B cell (primary cell): ENCODE measurements around the gene PHACTR1. TPM values are rescaled to one million over a fixed set of nuclear protein-coding genes. Genes with fewer than 3 reads are reported as not detected.

ENCODE experiments used
- ATAC-seq: fragments of 200-7000 bp; cut with Tn5 transposase; one replicate; pipeline ENCODE4 v1.10.0; 2021; ENCODE audit warnings: low read depth, mild to moderate bottlenecking, moderate number of reproducible peaks, moderate library complexity
- CTCF ChIA-PET: fragments of 350-600 bp; sonication (Branson Sonifier 250); formaldehyde crosslinking; loops from one replicate; lab custom pipeline; 2021; ENCODE audit warnings: antibody characterized with exemption, inconsistent platforms; lab: Charles Lee
- POLR2A ChIA-PET: fragments of 350-600 bp; sonication (Branson Sonifier 250); formaldehyde crosslinking; loops from one replicate; lab custom pipeline; 2021; ENCODE audit warnings: antibody characterized with exemption; lab: Charles Lee
- DNase-seq: peaks from one replicate; pipeline ENCODE4 v3.0.0; 2013
- H2AFZ ChIP-seq: 2 replicates; pipeline ENCODE4 v1.6.1; 2012; ENCODE audit warnings: mild to moderate bottlenecking, low read depth, low read length; ENCODE audit not compliant: insufficient read depth, poor library complexity, severe bottlenecking
- H3K27ac ChIP-seq, 2 donors: 1 replicate in 1 of 2; 2 replicates in 1 of 2; pipeline ENCODE4 v1.5.1; 2012 to 2013; ENCODE audit warnings: low read length in 2 of 2, mild to moderate bottlenecking in 2 of 2, moderate library complexity in 1 of 2
- H3K27me3 ChIP-seq, 4 experiments: fragments of 200-600 bp in 1 of 4; sonication (generic) in 1 of 4; replicated peaks in 1 of 4; 1 replicate in 2 of 4; 2 replicates in 2 of 4; pipeline versions ENCODE4 v1.6.1 to v1.7.0; 2013 to 2016; ENCODE audit warnings: low read length in 3 of 4, mild to moderate bottlenecking in 2 of 4, mixed read lengths in 1 of 4, moderate library complexity in 1 of 4; ENCODE audit not compliant: insufficient read depth in 4 of 4, control insufficient read depth in 3 of 4; ENCODE audit errors: control extremely low read depth in 1 of 4
- H3K36me3 ChIP-seq, 2 experiments: replicated peaks in 1 of 2; 1 replicate in 1 of 2; 2 replicates in 1 of 2; pipeline versions ENCODE4 v1.6.1 to v1.7.1; 2013; ENCODE audit warnings: low read length in 1 of 2; ENCODE audit not compliant: insufficient read depth in 2 of 2, control insufficient read depth in 1 of 2; ENCODE audit errors: control extremely low read depth in 1 of 2, extremely low read depth in 1 of 2
- H3K4me1 ChIP-seq, 2 donors: fragments of 200-600 bp in 1 of 2; sonication (generic) in 1 of 2; 1 replicate in 1 of 2; 2 replicates in 1 of 2; pipeline versions ENCODE4 v1.5.1 to v1.6.1; 2013 to 2017; ENCODE audit warnings: low read length in 2 of 2; ENCODE audit not compliant: control insufficient read depth in 2 of 2, insufficient read depth in 2 of 2
- H3K4me2 ChIP-seq: replicated peaks from 2 replicates; pipeline ENCODE3; 2012; ENCODE audit warnings: mild to moderate bottlenecking, low read depth, low read length; ENCODE audit not compliant: poor library complexity, severe bottlenecking
- H3K4me3 ChIP-seq, 5 experiments: fragments of 200-600 bp in 1 of 5; sonication (generic) in 1 of 5; 1 replicate in 3 of 5; 2 replicates in 2 of 5; pipeline versions ENCODE4 v1.5.1 to v1.7.0; 2011 to 2016; ENCODE audit warnings: low read length in 4 of 5, mild to moderate bottlenecking in 4 of 5, low read depth in 2 of 5, control low read depth in 1 of 5, moderate library complexity in 1 of 5; ENCODE audit not compliant: insufficient read depth in 1 of 5; ENCODE audit errors: control extremely low read depth in 1 of 5, extremely low read depth in 1 of 5
- H3K79me2 ChIP-seq: fragments of 200-600 bp; sonication (generic); one replicate; pipeline ENCODE4 v1.6.0; 2016; ENCODE audit warnings: low read length; ENCODE audit not compliant: control insufficient read depth, insufficient read depth
- H3K9ac ChIP-seq: fragments of 200-600 bp; sonication (generic); 2 replicates; pipeline ENCODE4 v1.6.1; 2017; ENCODE audit warnings: mild to moderate bottlenecking, low read length, moderate library complexity
- H3K9me3 ChIP-seq, 3 donors: one replicate each; pipeline versions ENCODE4 v1.6.1 to v1.7.1; 2013; ENCODE audit warnings: low read length in 2 of 3; ENCODE audit not compliant: control insufficient read depth in 2 of 3, insufficient read depth in 1 of 3; ENCODE audit errors: control extremely low read depth in 1 of 3
- H4K20me1 ChIP-seq: 2 replicates; pipeline ENCODE4 v1.6.0; 2012; ENCODE audit warnings: mild to moderate bottlenecking, low read length; ENCODE audit not compliant: insufficient read depth, control insufficient read depth, poor library complexity, severe bottlenecking
- H3K27ac Mint-ChIP-seq: one replicate; pipeline ENCODE4 v1.8.0; 2021; ENCODE audit warnings: mixed read lengths
- H3K27me3 Mint-ChIP-seq: one replicate; pipeline ENCODE4 v1.8.0; 2021; ENCODE audit warnings: mixed read lengths
- H3K4me1 Mint-ChIP-seq: one replicate; pipeline ENCODE4 v1.8.0; 2021; ENCODE audit warnings: mixed read lengths
- H3K4me3 Mint-ChIP-seq: one replicate; pipeline ENCODE4 v1.8.0; 2021; ENCODE audit warnings: mixed read lengths
- H3K9me3 Mint-ChIP-seq: one replicate; pipeline ENCODE4 v1.8.0; 2022; ENCODE audit warnings: mixed read lengths; ENCODE audit not compliant: insufficient read depth
- EZH2 ChIP-seq: IDR thresholded peaks from 2 replicates; pipeline ENCODE4 v1.6.1; 2012; ENCODE audit warnings: borderline replicate concordance, low read depth, mild to moderate bottlenecking, moderate library complexity, low read length; ENCODE audit not compliant: insufficient read depth, poor library complexity, severe bottlenecking
- WGBS: methylation state at CpG from one replicate; pipeline ENCODE4 v1.1.5; 2013; ENCODE audit warnings: missing lambda C conversion rate; ENCODE audit not compliant: insufficient coverage; 5-methylcytosine and 5-hydroxymethylcytosine counted together
- intact Hi-C: fragments of 100-400 bp; cut with micrococcal nuclease; formaldehyde crosslinking; loops from one replicate; pipeline ENCODE4 v1.10.0; 2022
- polyA plus RNA-seq: library from polyadenylated mRNA; depleted of rRNA; stranded (reverse); fragments of >200 nt; gene quantifications from 2 replicates; pipeline ENCODE4 v1.2.3, GENCODE V29; 2012
- total RNA-seq, 2 donors: library from RNA; stranded (reverse); fragments of 120-200 nt in 1 of 2; gene quantifications; 1 replicate in 1 of 2; 2 replicates in 1 of 2; pipeline versions ENCODE4 v1.2.3 to v1.2.4, GENCODE V29; 2013 to 2022
- TF ChIP-seq, protein P1 (sequence below): fragments of 200-600 bp; IDR thresholded peaks from one replicate; pipeline ENCODE4 v1.8.0; 2022; ENCODE audit warnings: antibody characterized with exemption, mild to moderate bottlenecking

Gene PHACTR1
- total and polyA plus RNA-seq, 2 donors (not counting 1 experiment from before 2014, with no cell fraction given) = 30.2 to 129 TPM

DNA sequence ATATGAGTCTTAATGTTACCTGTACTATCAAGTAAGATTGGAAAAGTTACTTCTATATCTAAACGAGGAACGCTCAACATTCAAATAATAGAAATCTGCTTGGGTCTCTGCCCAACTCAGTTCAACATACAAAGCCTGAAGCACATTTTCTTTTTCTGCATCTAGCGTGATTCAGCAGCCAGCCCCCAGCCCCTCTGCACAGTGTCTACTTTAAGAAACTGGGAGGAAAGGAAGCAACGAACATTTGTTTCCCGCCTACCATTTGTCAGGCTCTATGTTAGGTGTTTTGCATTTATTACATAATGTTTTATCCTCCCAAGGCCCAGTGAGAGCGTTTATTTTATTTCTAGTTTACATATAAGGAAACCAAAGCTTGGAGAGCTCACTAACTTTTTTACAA is 17.3 kb downstream of the PHACTR1 start:
- Histone ChIP-seq H3K27me3 (no peaks in the 10 kb centered on the region), H3K9ac (no peak overlapping the region), H3K4me3 (no peak overlapping the region), H3K79me2 (no peaks in the 10 kb centered on the region), H3K27ac (no peak overlapping the region), H3K9me3 (no peaks in the 10 kb centered on the region), H3K36me3 (no peaks in the 10 kb centered on the region), H2AFZ (no peak overlapping the region), H4K20me1 (no peaks in the 10 kb centered on the region), H3K4me1 (no peaks in the 10 kb centered on the region), H3K4me2 (no peak overlapping the region)
- DNase-seq (no peak), ATAC-seq (no peak)
- Mint-ChIP-seq H3K27me3 (peaks cover 7% of the 10 kb centered on the region), H3K9me3 (peaks cover 5% of the 10 kb centered on the region), H3K4me1 (no peaks in the 10 kb centered on the region), H3K27ac (no peak overlapping the region), H3K4me3 (no peak overlapping the region)
- intact Hi-C loops = no loop called here
- ChIA-PET POLR2A (no interaction called here), CTCF (no interaction called here)
- no peak for TF ChIP-seq EZH2
- TF ChIP-seq, protein P1, sequence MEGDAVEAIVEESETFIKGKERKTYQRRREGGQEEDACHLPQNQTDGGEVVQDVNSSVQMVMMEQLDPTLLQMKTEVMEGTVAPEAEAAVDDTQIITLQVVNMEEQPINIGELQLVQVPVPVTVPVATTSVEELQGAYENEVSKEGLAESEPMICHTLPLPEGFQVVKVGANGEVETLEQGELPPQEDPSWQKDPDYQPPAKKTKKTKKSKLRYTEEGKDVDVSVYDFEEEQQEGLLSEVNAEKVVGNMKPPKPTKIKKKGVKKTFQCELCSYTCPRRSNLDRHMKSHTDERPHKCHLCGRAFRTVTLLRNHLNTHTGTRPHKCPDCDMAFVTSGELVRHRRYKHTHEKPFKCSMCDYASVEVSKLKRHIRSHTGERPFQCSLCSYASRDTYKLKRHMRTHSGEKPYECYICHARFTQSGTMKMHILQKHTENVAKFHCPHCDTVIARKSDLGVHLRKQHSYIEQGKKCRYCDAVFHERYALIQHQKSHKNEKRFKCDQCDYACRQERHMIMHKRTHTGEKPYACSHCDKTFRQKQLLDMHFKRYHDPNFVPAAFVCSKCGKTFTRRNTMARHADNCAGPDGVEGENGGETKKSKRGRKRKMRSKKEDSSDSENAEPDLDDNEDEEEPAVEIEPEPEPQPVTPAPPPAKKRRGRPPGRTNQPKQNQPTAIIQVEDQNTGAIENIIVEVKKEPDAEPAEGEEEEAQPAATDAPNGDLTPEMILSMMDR = no peak
- no CpG with 5 or more reads among the region's 6 CpGs for WGBS

DNA sequence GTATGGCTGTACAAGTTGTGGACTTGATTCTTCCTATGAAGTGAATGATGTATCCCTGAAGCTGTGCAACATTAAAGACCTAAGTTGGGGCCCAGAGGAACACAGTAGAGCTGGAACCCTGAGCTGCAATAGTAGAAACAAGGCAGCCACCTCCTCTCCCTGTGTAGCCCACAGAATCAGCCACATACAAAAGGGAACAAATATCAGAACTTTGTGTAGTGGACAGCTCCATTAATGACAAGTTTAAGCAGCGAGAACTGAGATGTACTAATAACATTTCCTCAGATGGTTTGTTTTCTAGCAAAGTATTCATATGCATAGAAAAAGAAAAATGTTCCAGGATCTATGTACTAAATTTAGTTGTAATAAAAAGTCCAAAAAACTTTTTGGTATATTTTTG is 19.2 kb downstream of the PHACTR1 start:
- Histone ChIP-seq H3K4me1 (no peaks in the 10 kb centered on the region), H3K27ac (no peak overlapping the region), H3K36me3 (no peaks in the 10 kb centered on the region), H3K4me3 (no peak overlapping the region), H3K79me2 (no peaks in the 10 kb centered on the region), H3K9me3 (no peaks in the 10 kb centered on the region), H4K20me1 (no peaks in the 10 kb centered on the region), H3K4me2 (no peak overlapping the region), H2AFZ (no peak overlapping the region), H3K9ac (no peak overlapping the region), H3K27me3 (no peaks in the 10 kb centered on the region)
- Mint-ChIP-seq H3K27me3 (peaks cover 12% of the 10 kb centered on the region), H3K4me3 (no peak overlapping the region), H3K9me3 (peaks cover 5% of the 10 kb centered on the region), H3K4me1 (no peaks in the 10 kb centered on the region), H3K27ac (no peak overlapping the region)
- WGBS = no CpG with 5 or more reads among the region's 1 CpG
- ATAC-seq (no peak), DNase-seq (no peak)
- POLR2A ChIA-PET = no interaction called here
- intact Hi-C loops = no loop called here
- TF ChIP-seq, protein P1 = no peak
- TF ChIP-seq EZH2 = no peak
- CTCF ChIA-PET = interaction anchor here (0.6 kb wide), 1 partner anchor 1839 kb away, joined by 3 read pairs; no protein-coding TSS in a partner anchor
